ENCODE results near the gene CSF3. TPM values are rescaled to one million over a fixed set of nuclear protein-coding genes. Genes with fewer than 3 reads are reported as not detected.

Gene CSF3
- total RNA-seq, 1 experiment from 2014 or later, result not detected

DNA sequence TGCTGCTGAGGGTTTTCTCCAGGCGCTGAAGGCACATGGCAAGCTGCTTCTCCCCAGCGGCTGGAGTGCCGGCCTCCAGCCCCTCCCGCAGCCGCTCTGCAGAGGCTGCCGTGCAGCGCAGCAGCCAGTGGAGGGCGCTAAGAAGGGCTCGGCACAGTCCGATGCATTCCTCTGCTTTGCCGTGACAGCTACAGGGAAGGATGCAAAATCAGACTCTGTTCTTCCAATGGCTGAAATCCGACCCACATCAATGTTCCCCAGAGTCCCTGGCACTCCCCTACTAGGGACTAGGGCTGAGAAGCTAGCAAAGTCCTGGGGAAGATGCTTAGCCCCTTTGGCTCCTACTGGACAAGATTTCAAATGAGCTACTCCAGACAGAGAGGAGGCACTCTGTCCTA, 19.9 kb downstream of the CSF3 start:
- in situ Hi-C loops (cut with HindIII; ENCODE audit: low pct_unique_long_range_greater_than_20kb, low sequenced_read_pairs), result no loop called here
- DNase-seq (ENCODE audit: low read depth), result no peak

DNA sequence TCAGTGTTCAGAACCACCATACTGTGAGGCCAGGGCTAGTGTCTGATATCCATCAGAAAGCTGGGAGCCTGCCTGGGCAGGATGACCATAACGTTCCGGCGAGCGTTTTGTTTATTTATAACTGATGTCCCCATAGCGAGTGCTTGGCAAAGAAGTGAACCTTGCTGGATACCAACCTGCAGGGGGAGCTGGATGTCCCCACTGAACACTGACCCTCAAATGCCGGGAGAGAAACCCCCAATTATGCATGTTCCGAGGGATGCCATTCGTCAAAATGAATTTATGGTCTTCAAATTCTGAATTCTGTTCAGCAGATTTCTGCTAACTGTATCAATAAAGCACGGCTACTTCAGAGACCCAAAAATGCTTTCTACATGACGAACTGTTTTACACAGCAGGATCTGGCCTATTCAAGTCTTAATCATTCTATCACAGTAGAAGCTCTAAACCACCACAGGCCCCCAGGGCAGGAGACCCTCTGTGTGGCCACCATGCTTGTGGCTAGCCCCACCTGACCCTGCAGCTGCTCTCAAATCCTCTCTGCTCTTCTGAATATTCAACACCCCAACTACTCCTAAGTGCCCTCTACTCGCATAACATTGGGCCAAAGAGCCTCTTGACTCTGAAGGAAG, 23.8 kb downstream of the CSF3 start:
- peak; percentile 41 for DNase-seq (ENCODE audit: low read depth)
- in situ Hi-C loops (cut with HindIII; ENCODE audit: low pct_unique_long_range_greater_than_20kb, low sequenced_read_pairs), result no loop called here

DNA sequence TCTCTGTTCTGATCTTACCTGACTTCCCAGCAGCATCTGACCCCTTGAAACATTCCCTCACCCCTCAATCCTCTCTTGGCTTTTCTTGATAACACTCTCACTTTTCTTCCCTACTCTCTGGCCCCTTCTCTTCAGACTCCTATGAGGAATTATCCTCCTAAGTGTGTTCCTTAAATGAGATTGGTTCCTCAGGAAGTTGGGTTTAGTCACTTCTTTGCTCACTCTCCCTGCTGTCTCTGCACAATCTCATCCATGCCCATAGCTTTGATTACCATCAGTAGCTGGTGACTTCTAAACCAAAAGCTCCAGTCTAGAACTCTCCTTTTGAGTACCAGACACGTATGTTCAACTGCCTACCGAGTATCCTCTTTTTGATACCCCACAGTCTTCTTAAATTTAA, 26.0 kb downstream of the CSF3 start:
- in situ Hi-C loops (cut with HindIII; ENCODE audit: low pct_unique_long_range_greater_than_20kb, low sequenced_read_pairs), result no loop called here
- no peak for DNase-seq (ENCODE audit: low read depth)

DNA sequence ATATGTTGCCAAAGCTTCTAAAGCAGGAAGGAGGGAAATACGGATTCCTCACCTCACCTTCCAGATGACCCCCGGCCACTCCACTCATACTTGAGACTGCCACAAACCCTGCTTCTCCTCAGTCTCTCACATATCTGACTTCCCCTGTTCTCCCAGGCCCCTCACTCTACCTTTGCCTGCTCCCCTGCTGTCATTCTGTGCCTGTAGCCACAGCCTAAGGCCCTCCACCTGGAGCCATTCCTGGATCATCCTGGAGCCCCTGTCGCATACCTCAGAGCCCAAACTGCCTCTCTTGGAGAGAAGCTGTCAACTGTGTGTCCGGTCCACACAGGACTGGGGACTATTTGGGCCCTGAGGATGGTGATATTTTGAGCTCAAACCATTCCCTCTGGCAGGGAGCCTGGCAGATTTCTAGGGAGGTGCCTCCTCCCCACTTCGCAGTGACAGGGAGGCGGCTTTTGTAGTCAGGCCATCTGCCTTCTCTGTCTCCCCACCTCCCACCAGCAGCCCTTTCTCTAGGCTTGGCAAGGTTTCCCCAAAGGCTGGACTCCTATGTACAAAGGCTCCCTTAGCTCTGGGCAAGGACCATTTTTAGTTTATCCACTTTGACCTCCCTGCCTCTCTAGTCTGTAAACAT, 41.3 kb downstream of the CSF3 start:
- in situ Hi-C loops (cut with HindIII; ENCODE audit: low pct_unique_long_range_greater_than_20kb, low sequenced_read_pairs), result no loop called here
- DNase-seq (ENCODE audit: low read depth), result no peak

DNA sequence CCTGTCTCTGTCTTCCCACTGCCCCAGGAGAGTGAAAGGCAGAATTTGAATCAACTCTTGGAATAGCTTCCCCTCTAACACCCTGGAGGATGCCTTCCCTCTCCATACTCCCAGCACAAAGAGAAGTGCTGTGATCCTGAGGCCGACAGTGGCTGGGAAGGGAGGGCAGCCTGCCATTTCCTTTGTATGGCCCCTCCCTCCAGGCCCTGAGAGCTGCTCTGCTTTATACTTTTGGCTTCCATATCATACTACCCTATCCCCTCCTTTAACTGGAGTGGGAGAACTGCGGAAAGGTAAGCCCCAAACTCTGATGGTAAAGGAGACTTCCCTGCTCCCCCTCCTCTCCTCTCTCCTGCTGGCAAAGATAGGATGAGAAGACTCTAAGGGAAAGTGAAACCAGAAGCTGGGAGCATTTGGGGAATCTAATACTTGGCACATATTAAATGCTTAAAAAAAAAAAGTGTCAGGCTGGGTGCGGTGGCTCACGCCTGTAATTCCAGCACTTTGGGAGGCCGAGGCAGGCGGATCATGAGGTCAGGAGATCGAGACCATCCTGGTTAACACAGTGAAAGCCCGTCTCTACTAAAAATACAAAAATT, 43.0 kb downstream of the CSF3 start:
- in situ Hi-C loops (cut with HindIII; ENCODE audit: low pct_unique_long_range_greater_than_20kb, low sequenced_read_pairs), result no loop called here
- DNase-seq (ENCODE audit: low read depth), result no peak

DNA sequence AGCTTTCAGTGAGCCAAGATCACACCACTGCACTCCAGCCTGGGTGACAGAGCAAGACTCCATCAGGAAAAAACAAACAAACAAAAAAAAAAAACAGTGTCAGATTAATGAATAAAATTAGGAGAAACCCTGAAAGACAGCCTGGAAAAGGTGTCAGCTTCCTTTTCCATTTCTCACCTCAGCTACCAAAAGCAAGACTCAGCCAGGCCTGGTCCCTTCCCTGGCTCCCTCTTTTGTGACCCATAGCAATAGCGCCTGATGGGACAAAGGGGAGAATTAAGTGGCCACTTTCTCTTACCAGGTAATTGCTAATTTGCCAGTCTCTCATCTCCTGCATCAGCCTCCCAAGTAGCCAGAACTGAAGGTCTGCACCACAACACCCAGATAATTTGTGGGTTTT, 43.6 kb downstream of the CSF3 start:
- in situ Hi-C loops (cut with HindIII; ENCODE audit: low pct_unique_long_range_greater_than_20kb, low sequenced_read_pairs), result no loop called here

DNA sequence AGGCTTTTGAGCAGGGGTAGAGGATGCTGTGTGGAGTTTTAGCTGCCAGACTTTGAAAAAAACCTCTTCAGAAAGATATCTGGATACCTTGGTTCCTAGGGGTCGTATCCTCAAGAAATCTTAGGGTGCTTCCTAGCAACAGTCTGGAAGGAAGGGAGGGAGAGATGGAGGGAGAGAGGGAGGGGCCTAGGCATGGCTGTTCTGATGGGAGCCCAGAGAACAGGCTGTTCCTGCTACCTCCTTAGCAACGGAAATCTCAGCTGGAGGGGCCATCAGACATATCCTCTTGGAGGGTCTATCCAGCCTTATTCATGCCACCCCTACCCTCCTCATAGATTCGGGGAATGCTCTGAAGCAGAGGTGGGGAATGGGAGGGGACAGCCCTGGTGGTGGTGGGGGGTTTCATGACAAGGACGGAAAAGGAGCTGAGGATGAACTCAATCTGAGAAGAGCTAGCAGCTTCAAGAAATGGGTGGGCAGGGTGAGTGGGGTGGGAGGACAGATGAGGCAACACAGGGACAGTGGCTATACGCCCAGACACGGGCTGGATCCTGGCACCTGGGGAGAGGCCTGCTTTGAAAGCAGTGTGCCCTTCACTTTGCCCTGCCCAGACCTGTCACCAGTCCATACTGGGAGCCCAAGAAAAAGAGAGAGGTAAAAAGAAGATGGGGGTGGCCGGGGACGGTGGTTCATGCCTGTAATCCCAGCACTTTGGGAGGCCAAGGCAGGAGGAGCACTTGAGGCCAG, 44.7 kb downstream of the CSF3 start:
- no peak for DNase-seq (ENCODE audit: low read depth)
- in situ Hi-C loops (cut with HindIII; ENCODE audit: low pct_unique_long_range_greater_than_20kb, low sequenced_read_pairs), result no loop called here

More for the DNA sequence above, 43.6 kb downstream of the CSF3 start:
- DNase-seq (ENCODE audit: low read depth), result no peak

DNA sequence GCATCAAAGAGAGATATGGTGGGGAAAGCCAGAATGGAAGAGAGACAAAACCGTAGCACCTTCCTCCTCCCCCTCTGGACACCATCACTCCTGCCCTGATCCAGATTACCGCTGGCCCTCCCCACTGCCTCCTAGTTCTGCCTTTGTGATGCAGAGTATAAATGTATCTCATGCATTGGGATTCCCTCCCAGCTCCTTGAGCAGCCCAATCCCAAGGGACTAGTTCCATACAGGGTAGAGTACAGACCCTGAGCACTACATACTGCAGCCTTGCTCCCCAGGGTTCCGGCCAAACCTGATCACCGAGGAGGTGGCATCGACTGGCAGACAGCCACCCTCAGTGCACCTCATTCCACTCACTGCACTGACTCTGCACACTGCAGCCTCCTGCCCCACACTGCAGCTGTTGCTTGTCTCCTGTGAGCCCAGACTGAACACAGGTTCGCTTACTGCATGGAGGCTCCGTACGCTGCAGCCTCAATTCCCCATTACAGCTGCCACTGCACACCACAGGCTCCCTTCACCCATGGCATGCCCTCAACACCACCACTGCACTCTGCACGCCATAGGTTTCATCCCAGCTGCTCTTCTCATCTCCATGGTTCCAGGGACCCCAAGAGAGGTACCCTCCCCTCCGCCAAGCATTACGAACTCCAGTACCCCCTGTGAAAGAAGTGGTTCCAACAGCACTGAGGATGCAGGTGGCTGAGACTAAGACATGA, 45.8 kb downstream of the CSF3 start:
- in situ Hi-C loops (cut with HindIII; ENCODE audit: low pct_unique_long_range_greater_than_20kb, low sequenced_read_pairs), result no loop called here
- no peak for DNase-seq (ENCODE audit: low read depth)

DNA sequence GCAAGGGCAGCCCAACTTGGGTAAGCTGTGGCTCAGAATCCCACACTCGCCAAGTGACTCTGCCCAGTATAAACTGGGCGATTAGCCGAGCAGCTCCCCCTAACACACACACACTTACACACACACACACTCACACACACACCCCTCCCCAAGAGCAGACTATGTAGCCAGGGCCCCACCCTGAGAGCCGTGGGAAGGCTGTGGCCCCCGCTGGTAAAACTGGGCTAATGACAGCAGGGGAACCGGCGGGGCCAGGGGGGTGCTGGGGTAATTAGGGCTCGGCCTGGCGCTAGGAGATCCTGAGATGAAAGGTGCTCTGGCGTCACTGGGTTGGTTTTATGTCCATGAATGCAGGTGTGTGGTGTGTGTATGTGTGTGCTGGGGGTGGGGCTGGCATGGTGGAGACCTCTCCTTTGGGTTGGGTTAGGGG, 46.4 kb downstream of the CSF3 start:
- in situ Hi-C loops (cut with HindIII; ENCODE audit: low pct_unique_long_range_greater_than_20kb, low sequenced_read_pairs), result no loop called here
- no peak for DNase-seq (ENCODE audit: low read depth)

DNA sequence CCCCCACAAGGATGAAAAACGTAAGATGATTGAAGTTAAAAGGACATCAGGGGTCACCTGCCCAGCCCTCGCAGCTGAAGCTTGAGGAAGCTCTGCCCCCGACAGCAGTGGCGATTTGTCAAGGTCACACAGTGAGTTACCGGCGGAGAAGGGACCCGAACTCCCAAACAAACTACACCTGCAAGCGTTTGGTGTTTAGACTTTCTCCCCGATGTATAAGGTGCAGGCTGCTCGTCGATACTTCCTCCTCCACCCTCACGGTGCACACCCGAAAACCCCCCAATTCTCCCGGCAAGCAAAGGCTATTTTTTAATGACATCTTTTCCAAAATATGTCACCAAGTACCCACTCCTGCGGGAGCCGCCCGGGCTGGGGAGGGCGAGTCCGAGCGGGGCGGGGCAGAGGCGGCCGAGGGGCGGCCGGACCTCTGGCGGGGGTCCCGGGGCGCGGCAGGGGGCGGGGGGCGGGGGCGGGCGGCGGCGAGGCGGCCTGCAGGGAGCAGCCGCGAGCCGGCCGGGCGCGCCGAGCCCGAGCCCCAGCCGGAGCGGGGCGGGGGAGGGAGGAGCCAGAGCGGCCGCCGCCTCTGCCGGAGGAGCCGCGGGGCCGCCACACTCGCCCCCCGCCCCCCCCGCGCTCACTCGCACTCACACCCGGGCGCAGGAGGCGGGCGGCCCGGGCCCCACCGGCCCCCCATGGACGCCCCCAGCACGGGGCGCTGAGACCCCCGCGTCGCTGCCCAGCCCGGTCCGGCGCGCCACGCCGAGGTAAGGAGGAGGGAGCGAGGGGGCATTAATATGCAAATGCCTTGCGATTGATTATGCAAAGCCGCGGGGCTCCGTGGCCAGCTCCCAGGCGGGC, 47.3 kb downstream of the CSF3 start, which contains the start of gene THRA:
THRA (plus strand) TSS at position 637 of the 858 bp plus-strand sequence. CDS start 11,524 bp downstream, outside the sequence.
- in situ Hi-C loops (cut with HindIII; ENCODE audit: low pct_unique_long_range_greater_than_20kb, low sequenced_read_pairs), result no loop called here
- DNase-seq (ENCODE audit: low read depth), result peak; percentile 60

DNA sequence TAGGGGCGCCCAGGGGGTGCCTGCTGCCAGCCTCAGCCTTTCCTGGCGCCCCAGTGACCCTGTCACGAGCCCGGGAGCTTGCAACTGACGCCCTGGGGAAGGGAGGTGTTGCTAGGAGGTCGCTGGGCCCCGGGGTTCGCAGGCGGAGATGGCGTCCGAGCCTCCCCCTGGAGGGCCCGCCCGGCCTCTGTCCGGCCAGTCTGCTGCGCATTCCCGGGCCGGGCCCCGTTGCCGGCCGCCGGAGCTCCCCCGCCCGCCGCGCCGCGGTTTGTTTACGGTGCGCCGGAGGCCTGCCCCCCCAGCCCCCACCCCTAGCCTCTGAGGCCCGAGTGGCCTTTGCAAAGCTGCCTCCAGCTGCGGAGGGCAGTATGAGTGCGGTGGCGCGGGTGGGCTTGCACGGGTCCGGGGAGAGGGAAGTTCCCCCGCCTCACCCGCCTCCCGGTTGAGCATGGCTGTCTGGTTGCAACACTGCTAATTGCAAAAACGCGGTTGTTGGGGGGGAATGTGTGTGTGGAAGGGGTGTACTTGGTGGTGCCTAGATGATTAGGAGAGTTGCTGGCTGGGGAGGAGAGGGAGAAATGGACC, 48.0 kb downstream of the CSF3 start:
- DNase-seq (ENCODE audit: low read depth), result no peak
- in situ Hi-C loops (cut with HindIII; ENCODE audit: low pct_unique_long_range_greater_than_20kb, low sequenced_read_pairs), result no loop called here

DNA sequence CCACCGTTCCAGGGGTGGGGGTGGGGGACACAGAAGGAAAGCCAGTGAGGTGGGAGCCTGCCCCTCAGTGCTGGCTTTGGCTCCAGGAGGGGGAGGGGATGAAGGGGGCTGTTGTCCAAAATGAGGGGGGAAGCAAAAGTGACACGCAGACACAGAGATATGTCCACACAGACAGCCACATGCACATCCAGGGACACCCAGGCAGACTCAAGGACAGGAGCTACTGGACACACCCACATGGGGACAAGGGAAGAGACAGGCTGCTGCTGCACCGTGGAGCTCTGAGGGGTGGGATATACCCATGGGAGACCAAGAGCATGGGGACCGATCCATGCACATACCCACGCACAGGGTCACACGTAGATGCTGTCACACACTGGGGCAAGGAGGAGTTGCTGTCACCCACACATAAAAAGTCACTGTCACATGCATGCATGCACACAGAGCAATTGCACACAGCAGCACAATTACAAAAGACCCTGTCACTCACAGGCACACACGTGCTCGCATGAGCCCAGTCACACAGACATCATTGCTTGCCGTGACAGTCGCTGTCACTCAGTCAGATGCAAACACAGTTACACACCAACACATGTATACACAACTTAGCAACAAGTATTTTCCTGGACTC, 48.8 kb downstream of the CSF3 start:
- in situ Hi-C loops (cut with HindIII; ENCODE audit: low pct_unique_long_range_greater_than_20kb, low sequenced_read_pairs), result no loop called here
- no peak for DNase-seq (ENCODE audit: low read depth)

DNA sequence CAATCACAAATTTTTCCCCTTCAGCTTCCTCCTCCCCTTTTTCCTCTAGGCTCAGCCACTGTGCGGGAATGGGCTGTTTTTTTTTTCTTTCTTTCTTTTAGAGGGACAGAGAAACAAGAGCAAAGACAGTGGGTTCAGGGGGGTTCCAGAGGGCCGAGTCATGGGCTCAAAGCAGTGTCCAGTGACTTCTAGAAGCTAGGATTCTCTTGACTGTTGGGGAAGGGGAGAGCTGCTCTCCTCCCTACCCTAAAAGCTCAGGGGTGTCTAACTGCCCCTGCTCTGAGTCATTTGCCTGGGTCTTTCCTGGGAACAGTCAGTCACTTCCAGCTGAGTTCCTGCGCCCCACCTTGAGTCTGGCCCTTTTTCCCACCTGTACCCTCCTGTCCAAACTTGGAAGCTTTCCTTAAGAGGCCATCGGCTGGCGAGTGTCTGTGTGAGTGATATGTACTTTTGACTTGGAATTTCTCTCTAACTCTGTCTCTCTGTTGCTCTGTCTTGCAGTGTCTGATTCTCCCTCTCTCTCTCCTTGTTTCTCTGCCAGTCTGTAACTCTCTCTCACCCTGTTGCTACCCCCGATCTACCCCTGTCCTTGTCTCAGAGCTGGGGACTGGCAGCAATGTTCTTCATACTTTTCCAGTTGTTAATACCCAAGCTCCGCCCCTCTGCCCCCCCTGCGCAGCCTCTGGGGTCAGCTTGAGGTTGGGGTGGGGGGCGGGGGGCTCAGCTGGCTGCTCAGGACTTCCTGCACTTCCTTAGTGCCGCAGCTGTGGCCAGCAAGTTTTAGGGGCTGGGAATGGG, 49.9 kb downstream of the CSF3 start:
- in situ Hi-C loops (cut with HindIII; ENCODE audit: low pct_unique_long_range_greater_than_20kb, low sequenced_read_pairs), result no loop called here
- DNase-seq (ENCODE audit: low read depth), result peak; percentile 32

DNA sequence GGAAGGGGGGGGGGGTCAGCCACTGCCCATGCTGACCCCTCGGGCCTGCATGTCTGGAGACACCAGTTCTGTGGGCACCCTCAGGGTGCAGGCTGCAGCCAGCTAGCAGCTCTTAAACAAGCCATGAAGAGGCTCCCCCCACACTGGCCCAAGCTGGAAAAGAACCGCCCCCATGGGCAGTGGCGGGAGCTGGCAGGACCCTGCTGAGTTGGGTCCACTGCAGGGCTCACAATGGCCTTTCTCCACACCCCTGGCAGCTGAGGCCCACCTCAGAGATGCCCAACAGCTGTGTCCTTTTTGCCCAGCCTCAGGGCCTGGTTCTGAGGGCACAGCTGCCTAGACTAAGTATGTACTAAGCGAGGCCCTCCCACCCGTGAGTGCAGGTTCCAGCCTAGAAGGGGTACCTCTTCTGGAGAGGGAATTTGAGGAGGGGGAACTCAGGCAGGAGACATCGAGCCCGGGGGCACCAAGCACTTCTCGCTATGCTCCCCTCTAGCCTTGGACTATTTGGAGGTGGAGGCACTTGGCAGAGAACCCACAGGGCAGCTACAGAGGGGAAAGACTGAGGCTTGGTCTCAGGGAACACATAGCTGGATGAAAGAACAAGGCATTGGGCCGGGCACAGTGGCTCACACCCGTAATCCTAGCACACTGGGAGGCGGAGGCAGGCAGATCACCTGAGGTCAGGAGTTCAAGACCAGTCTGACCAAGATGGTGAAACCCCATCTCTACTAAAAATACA, 50.7 kb downstream of the CSF3 start:
- in situ Hi-C loops (cut with HindIII; ENCODE audit: low pct_unique_long_range_greater_than_20kb, low sequenced_read_pairs), result no loop called here
- DNase-seq (ENCODE audit: low read depth), result no peak

All from Caki2 (cell line).